Muscle layer of colon (tissue), 2 donors: Measurements from ENCODE around the gene OPRM1.

Experiments used
- H3K27ac ChIP-seq: one replicate; pipeline ENCODE4 v1.7.0; 2013; ENCODE audit warnings: low read depth, mild to moderate bottlenecking, low read length, moderate library complexity
- H3K27me3 ChIP-seq, 2 donors: one replicate each; pipeline ENCODE4 v1.7.0; 2013; ENCODE audit warnings: low read length in 2 of 2, mild to moderate bottlenecking in 2 of 2; ENCODE audit not compliant: insufficient read depth in 2 of 2, control insufficient read depth in 1 of 2
- H3K36me3 ChIP-seq: one replicate; pipeline ENCODE4 v1.7.0; 2013; ENCODE audit warnings: mild to moderate bottlenecking, low read length; ENCODE audit not compliant: insufficient read depth
- H3K4me1 ChIP-seq: one replicate; pipeline ENCODE4 v1.7.0; 2013; ENCODE audit warnings: mild to moderate bottlenecking, low read length; ENCODE audit not compliant: insufficient read depth
- H3K4me3 ChIP-seq, 2 donors: one replicate each; pipeline ENCODE4 v1.7.0; 2013; ENCODE audit warnings: low read length in 2 of 2, low read depth in 1 of 2, mild to moderate bottlenecking in 1 of 2, moderate library complexity in 1 of 2
- H3K9ac ChIP-seq: one replicate; pipeline ENCODE4 v1.7.0; 2013; ENCODE audit warnings: low read length
- H3K9me3 ChIP-seq: one replicate; pipeline ENCODE4 v1.7.0; 2013; ENCODE audit warnings: mild to moderate bottlenecking, low read length
- donor health status: abdominal sarcoma.
- donor health status: Adenocarcinoma of cecum.

Gene OPRM1

GRCh38 chr6:154092326-154092962 is 53.4 kb downstream of the OPRM1 start:
- Histone ChIP-seq H3K9me3 (no peaks in the 10 kb centered on the region), H3K27ac (no peak overlapping the region), H3K4me3 (no peak overlapping the region), H3K36me3 (no peaks in the 10 kb centered on the region), H3K4me1 (no peaks in the 10 kb centered on the region), H3K27me3 (no peaks in the 10 kb centered on the region), H3K9ac (no peak overlapping the region)

GRCh38 chr6:154093231-154094044 is 54.4 kb downstream of the OPRM1 start:
- no peaks in the 10 kb centered on the region for H3K36me3 ChIP-seq
- H3K9me3 ChIP-seq = no peaks in the 10 kb centered on the region
- no peaks in the 10 kb centered on the region for H3K4me1 ChIP-seq

GRCh38 chr6:154095571-154095970 is 56.5 kb downstream of the OPRM1 start:
- Histone ChIP-seq H3K27me3 (no peaks in the 10 kb centered on the region), H3K4me1 (no peaks in the 10 kb centered on the region), H3K9ac (no peak overlapping the region), H3K36me3 (no peaks in the 10 kb centered on the region), H3K4me3 (no peak overlapping the region), H3K9me3 (no peaks in the 10 kb centered on the region), H3K27ac (no peak overlapping the region)

More at GRCh38 chr6:154093231-154094044, 54.4 kb downstream of the OPRM1 start:
- Histone ChIP-seq H3K27me3 (no peaks in the 10 kb centered on the region), H3K9ac (no peak overlapping the region), H3K27ac (no peak overlapping the region), H3K4me3 (no peak overlapping the region)

- H3K27me3 ChIP-seq = no peaks in the 10 kb centered on the region
- H3K9ac ChIP-seq = no peak overlapping the region
- H3K4me3 ChIP-seq = no peak overlapping the region
- H3K27ac ChIP-seq = no peak overlapping the region
- no peaks in the 10 kb centered on the region for H3K4me1 ChIP-seq
- no peaks in the 10 kb centered on the region for H3K9me3 ChIP-seq
- no peaks in the 10 kb centered on the region for H3K36me3 ChIP-seq
These were observed 57.3 kb downstream of the OPRM1 start for GRCh38 chr6:154096316-154096715.

DNA sequence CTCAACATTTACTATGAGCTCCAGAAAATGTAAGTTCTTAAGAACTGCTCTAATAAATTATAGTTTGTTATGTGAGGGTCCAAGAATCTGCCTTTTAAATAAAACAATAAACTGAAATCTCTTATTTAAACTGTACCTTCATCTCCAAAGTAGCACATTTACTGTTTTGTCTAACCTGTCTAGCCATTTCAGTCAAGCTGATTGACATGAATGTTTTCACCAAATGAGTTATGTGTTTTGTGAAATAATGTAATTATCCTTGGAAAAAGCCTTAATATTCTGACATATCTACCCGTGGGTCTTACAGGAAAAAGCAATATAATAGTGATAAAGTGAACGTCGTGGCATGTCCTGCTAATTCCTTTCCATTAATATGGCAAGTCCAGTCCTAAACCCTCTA is 57.8 kb downstream of the OPRM1 start:
- no peaks in the 10 kb centered on the region for H3K27me3 ChIP-seq

DNA sequence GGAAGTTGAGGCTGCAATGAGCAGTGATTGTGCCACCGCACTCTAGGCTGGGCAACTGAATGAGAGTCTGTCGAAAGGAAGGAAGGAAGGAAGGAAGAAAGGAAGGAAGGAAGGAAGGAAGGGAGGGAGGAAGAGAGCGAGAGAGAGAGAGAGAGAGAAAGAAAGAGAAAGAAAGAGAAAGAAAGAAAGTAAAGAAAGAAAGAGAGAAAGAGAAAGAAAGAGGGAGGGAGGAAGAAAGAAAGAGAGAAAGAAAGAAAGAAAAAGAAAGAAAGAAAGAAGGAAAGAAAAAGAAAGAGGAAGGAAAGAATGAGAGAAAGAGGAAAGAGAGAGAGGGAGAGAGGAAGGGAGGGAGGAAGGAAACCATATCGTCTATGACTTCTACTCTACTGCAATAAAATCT is 60.2 kb downstream of the OPRM1 start:
- no peaks in the 10 kb centered on the region for H3K36me3 ChIP-seq
- H3K27me3 ChIP-seq = no peaks in the 10 kb centered on the region

More for the DNA sequence above, 57.8 kb downstream of the OPRM1 start:
- Histone ChIP-seq H3K4me3 (no peak overlapping the region), H3K4me1 (no peaks in the 10 kb centered on the region), H3K36me3 (no peaks in the 10 kb centered on the region), H3K9me3 (no peaks in the 10 kb centered on the region), H3K9ac (no peak overlapping the region), H3K27ac (no peak overlapping the region)

DNA sequence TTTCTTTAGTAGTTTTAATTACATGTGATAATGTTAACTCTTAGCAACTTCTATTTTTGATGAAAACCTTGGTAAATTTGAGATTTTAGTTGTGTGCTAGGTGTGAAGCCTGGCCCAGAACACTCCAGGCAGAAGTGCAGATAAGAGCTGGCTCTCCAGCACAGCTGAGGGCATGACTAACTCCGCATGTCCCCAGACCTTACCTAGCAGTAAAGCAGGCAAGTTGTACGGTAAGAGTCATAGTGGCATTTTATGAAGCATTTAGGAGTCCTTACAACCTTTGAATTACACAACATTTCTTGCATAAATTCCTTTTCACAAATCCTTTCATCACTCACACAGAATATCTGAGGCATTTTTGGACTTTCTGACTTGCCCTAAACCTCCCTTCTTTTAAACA is 67.2 kb downstream of the OPRM1 start:
- Histone ChIP-seq H3K27me3 (no peaks in the 10 kb centered on the region), H3K9me3 (no peaks in the 10 kb centered on the region), H3K4me1 (no peaks in the 10 kb centered on the region), H3K4me3 (no peak overlapping the region), H3K36me3 (no peaks in the 10 kb centered on the region), H3K9ac (no peak overlapping the region), H3K27ac (no peak overlapping the region)

More for the DNA sequence above, 60.2 kb downstream of the OPRM1 start:
- Histone ChIP-seq H3K9me3 (no peaks in the 10 kb centered on the region), H3K27ac (no peak overlapping the region), H3K9ac (no peak overlapping the region), H3K4me3 (no peak overlapping the region), H3K4me1 (no peaks in the 10 kb centered on the region)

DNA sequence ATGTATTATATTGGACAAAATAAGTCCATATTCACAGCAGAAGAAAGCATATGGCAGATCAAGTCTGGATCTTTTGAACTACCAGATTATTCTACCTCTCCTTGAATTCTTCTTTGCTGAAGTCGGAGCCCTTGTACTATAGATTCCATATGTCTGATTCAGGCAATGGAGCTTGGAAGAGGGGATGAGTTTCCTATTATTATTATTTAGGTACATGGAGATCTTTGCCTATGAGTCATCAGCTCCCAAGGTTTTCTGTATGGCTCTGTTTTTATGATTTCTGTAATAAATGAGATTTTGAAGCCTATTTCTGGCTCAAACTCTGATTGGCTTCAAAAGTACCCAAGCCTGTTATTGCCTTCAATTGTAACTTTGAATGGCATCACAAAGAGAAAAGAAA is 72.0 kb downstream of the OPRM1 start:
- Histone ChIP-seq H3K4me3 (no peak overlapping the region), H3K36me3 (no peaks in the 10 kb centered on the region), H3K27ac (no peak overlapping the region), H3K27me3 (no peaks in the 10 kb centered on the region), H3K9me3 (no peaks in the 10 kb centered on the region), H3K9ac (no peak overlapping the region), H3K4me1 (no peaks in the 10 kb centered on the region)

GRCh38 chr6:154112181-154112809 is 73.3 kb downstream of the OPRM1 start:
- H3K27ac ChIP-seq = no peak overlapping the region
- H3K36me3 ChIP-seq = no peaks in the 10 kb centered on the region
- H3K4me1 ChIP-seq = no peaks in the 10 kb centered on the region
- no peaks in the 10 kb centered on the region for H3K27me3 ChIP-seq
- H3K9me3 ChIP-seq = no peaks in the 10 kb centered on the region
- no peak overlapping the region for H3K4me3 ChIP-seq
- H3K9ac ChIP-seq = no peak overlapping the region

- Histone ChIP-seq H3K4me3 (no peak overlapping the region), H3K9me3 (no peaks in the 10 kb centered on the region), H3K27ac (no peak overlapping the region), H3K9ac (no peak overlapping the region), H3K36me3 (no peaks in the 10 kb centered on the region), H3K4me1 (no peaks in the 10 kb centered on the region), H3K27me3 (no peaks in the 10 kb centered on the region)
These were observed 74.4 kb downstream of the OPRM1 start for GRCh38 chr6:154113392-154113791.

DNA sequence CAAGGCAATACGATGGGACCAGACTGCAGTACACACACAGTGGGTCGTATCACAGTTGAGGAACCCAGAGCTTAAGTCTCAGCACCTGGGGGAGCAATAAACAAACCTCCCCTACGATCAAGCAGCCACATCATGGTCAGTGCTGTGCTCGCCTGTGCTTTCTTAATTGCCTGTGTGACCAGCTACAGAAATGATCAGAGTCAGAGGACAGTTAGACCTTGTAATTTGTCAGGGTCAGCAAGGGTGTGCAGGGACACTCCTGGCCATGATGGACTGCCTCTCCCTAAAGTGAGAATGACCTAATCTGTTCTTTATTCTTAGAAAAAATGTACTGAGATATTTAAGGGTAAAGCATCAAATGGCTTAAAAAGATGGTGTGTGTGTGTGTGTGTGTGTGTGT is 78.4 kb downstream of the OPRM1 start:
- H3K4me3 ChIP-seq = no peak overlapping the region
- no peaks in the 10 kb centered on the region for H3K27me3 ChIP-seq
- no peaks in the 10 kb centered on the region for H3K9me3 ChIP-seq
- no peaks in the 10 kb centered on the region for H3K36me3 ChIP-seq
- H3K27ac ChIP-seq = no peak overlapping the region
- no peaks in the 10 kb centered on the region for H3K4me1 ChIP-seq
- no peak overlapping the region for H3K9ac ChIP-seq
